Trophoblast cell (in vitro differentiated cells and primary cell): Measurements from ENCODE around the gene GOLGA2.
A peak's percentile ranks its signal among the peaks of the same experiment; 100 is the strongest.

ENCODE experiments used
- DNase-seq, 2 donors: peaks; one replicate each; pipeline ENCODE4 v3.0.0-alpha.2; 2016
- H2AFZ ChIP-seq: 2 replicates; pipeline ENCODE4 v1.6.1; 2013; ENCODE audit warnings: low read length, moderate library complexity, mild to moderate bottlenecking; ENCODE audit not compliant: insufficient read depth, poor library complexity
- H2AK5ac ChIP-seq: 2 replicates; pipeline ENCODE4 v1.6.1; 2013; ENCODE audit warnings: mild to moderate bottlenecking, low read length
- H2BK120ac ChIP-seq: 2 replicates; pipeline ENCODE4 v1.6.1; 2013; ENCODE audit warnings: low read length, mild to moderate bottlenecking, moderate library complexity; ENCODE audit not compliant: insufficient read depth, poor library complexity
- H2BK12ac ChIP-seq: 2 replicates; pipeline ENCODE4 v1.6.1; 2013; ENCODE audit warnings: mild to moderate bottlenecking, low read length, moderate library complexity
- H2BK5ac ChIP-seq: 2 replicates; pipeline ENCODE4 v1.6.1; 2013; ENCODE audit warnings: low read length, low read depth, moderate library complexity, mild to moderate bottlenecking; ENCODE audit not compliant: poor library complexity
- H3K14ac ChIP-seq: 2 replicates; pipeline ENCODE4 v1.6.1; 2013; ENCODE audit warnings: mild to moderate bottlenecking, low read length
- H3K18ac ChIP-seq: 2 replicates; pipeline ENCODE4 v1.6.1; 2013; ENCODE audit warnings: mild to moderate bottlenecking, low read length
- H3K23ac ChIP-seq: 2 replicates; pipeline ENCODE4 v1.6.1; 2013; ENCODE audit warnings: low read length
- H3K27ac ChIP-seq: 2 replicates; pipeline ENCODE4 v1.5.1; 2013; ENCODE audit warnings: low read depth, mild to moderate bottlenecking, inconsistent platforms, low read length, moderate library complexity
- H3K27me3 ChIP-seq: 2 replicates; pipeline ENCODE4 v1.6.1; 2013; ENCODE audit warnings: inconsistent platforms, mild to moderate bottlenecking, low read length, moderate library complexity; ENCODE audit not compliant: insufficient read depth
- H3K36me3 ChIP-seq, 2 experiments: 1 replicate in 1 of 2; 2 replicates in 1 of 2; pipeline ENCODE4 v1.6.1; 2013; ENCODE audit warnings: low read length in 2 of 2, mild to moderate bottlenecking in 2 of 2, moderate library complexity in 1 of 2; ENCODE audit not compliant: insufficient read depth in 2 of 2, control insufficient read depth in 1 of 2
- H3K4ac ChIP-seq: 2 replicates; pipeline ENCODE4 v1.6.1; 2013; ENCODE audit warnings: low read depth, mild to moderate bottlenecking, low read length, moderate library complexity
- H3K4me1 ChIP-seq, 2 experiments: 1 replicate in 1 of 2; 2 replicates in 1 of 2; pipeline ENCODE4 v1.6.1; 2013; ENCODE audit warnings: low read length in 2 of 2, mild to moderate bottlenecking in 2 of 2, moderate library complexity in 1 of 2; ENCODE audit not compliant: insufficient read depth in 2 of 2, control insufficient read depth in 1 of 2
- H3K4me2 ChIP-seq: 2 replicates; pipeline ENCODE4 v1.6.1; 2013; ENCODE audit warnings: inconsistent platforms, mild to moderate bottlenecking, low read length, moderate library complexity
- H3K4me3 ChIP-seq: 2 replicates; pipeline ENCODE4 v1.5.1; 2013; ENCODE audit warnings: mild to moderate bottlenecking, low read depth, low read length, inconsistent platforms
- H3K79me1 ChIP-seq: one replicate; pipeline ENCODE4 v1.6.1; 2013; ENCODE audit warnings: low read length
- H3K79me2 ChIP-seq: 2 replicates; pipeline ENCODE4 v1.6.1; 2013; ENCODE audit warnings: low read length, mild to moderate bottlenecking; ENCODE audit not compliant: control insufficient read depth, insufficient read depth, poor library complexity
- H3K9ac ChIP-seq: 2 replicates; pipeline ENCODE4 v1.6.1; 2013; ENCODE audit warnings: mild to moderate bottlenecking, low read length
- H3K9me3 ChIP-seq: 2 replicates; pipeline ENCODE4 v1.6.1; 2013; ENCODE audit warnings: low read depth, mild to moderate bottlenecking, control low read depth, inconsistent platforms, low read length; ENCODE audit not compliant: insufficient read depth
- H4K12ac ChIP-seq: 2 replicates; pipeline ENCODE4 v1.6.1; 2013; ENCODE audit warnings: low read depth, mild to moderate bottlenecking, low read length, moderate library complexity
- H4K8ac ChIP-seq: 2 replicates; pipeline ENCODE4 v1.6.1; 2013; ENCODE audit warnings: low read depth, mild to moderate bottlenecking, low read length, moderate library complexity
- H4K91ac ChIP-seq: one replicate; pipeline ENCODE4 v1.6.1; 2013; ENCODE audit warnings: low read depth, mild to moderate bottlenecking, low read length, moderate library complexity
- WGBS: extraction: QIAGEN DNeasy Blood & Tissue Kit; methylation state at CpG from one replicate; pipeline ENCODE4 v1.1.7; 2013; ENCODE audit warnings: missing lambda C conversion rate; ENCODE audit not compliant: insufficient read length, insufficient coverage; ENCODE audit errors: extremely low coverage; 5-methylcytosine and 5-hydroxymethylcytosine counted together

The GOLGA2 gene

DNA sequence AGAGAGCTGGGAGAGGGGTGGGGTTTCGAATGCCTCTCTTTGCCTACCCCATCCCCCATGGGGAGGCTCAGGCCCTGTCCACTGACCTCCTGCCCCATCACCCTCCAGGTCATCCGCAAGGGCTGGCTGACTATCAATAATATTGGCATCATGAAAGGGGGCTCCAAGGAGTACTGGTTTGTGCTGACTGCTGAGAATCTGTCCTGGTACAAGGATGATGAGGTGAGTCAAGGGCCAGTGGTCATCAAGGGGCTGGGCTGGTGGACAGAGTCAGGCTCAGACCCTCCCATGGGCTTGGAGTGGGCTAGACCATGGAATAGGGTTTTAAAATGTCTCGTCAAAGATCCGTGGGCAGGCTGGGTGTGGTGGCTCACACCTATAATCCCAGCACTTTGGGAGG, 33.7 kb downstream of the GOLGA2 start:
- WGBS, result no CpG with 5 or more reads among the region's 4 CpGs
- no peak overlapping the region for H2BK120ac ChIP-seq
- peaks cover 12 to 20% of the 10 kb centered on the region in 2 experiments for H3K4me1 ChIP-seq
- no peak overlapping the region for H2AFZ ChIP-seq
- H4K12ac ChIP-seq, result no peak overlapping the region
- H3K9me3 ChIP-seq, result no peaks in the 10 kb centered on the region
- no peak overlapping the region for H3K4me2 ChIP-seq
- H3K79me2 ChIP-seq, result peaks cover 3% of the 10 kb centered on the region
- no peaks in the 10 kb centered on the region for H3K36me3 ChIP-seq
- H3K4me3 ChIP-seq, result no peak overlapping the region
- no peak for DNase-seq
- no peak overlapping the region for H4K91ac ChIP-seq
- H4K8ac ChIP-seq, result no peak overlapping the region
- no peak overlapping the region for H3K4ac ChIP-seq
- H3K27ac ChIP-seq, result no peak overlapping the region
- H3K23ac ChIP-seq, result no peak overlapping the region
- no peak overlapping the region for H2BK5ac ChIP-seq
- peaks cover 6% of the 10 kb centered on the region for H3K79me1 ChIP-seq
- no peaks in the 10 kb centered on the region for H3K27me3 ChIP-seq
- H3K18ac ChIP-seq, result no peak overlapping the region
- H2AK5ac ChIP-seq, result no peak overlapping the region
- H2BK12ac ChIP-seq, result no peak overlapping the region
- no peak overlapping the region for H3K14ac ChIP-seq
- no peak overlapping the region for H3K9ac ChIP-seq

DNA sequence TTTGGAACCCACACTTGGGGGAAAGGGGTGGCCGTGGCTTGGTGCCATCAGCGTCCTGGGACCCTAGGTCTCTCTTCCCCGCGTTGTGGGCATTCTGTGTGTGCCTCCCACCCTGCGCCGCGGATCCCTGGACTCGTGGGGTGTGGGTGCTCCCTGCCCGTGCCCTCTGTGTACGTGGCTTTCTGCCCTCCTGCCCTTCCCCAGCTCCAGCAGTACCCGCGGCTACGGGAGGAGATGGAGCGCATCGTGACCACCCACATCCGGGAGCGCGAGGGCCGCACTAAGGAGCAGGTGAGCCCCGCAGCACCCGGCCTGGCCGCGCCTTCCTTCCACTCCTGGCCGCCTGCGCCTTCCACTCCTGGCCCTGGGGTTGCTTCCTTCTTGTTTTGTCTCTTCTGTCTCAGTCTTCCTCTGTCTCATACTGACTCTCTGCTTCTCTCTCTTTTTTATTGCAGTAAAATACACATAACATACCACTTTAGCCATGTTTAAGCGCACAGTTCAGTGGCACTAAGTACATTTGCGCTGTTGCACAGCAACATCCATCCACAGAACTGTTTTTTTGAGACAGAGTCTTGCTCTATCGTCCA, 41.9 kb downstream of the GOLGA2 start:
- no peak overlapping the region for H3K4ac ChIP-seq
- no peak overlapping the region for H3K9ac ChIP-seq
- no peak for DNase-seq
- no peak overlapping the region for H2BK5ac ChIP-seq
- H3K23ac ChIP-seq, result no peak overlapping the region
- no peaks in the 10 kb centered on the region for H3K4me1 ChIP-seq
- H3K79me2 ChIP-seq, result no peaks in the 10 kb centered on the region
- no peak overlapping the region for H3K4me2 ChIP-seq
- H3K36me3 ChIP-seq, result no peaks in the 10 kb centered on the region
- no peak overlapping the region for H4K91ac ChIP-seq
- H3K9me3 ChIP-seq, result peaks cover 1% of the 10 kb centered on the region
- H3K27me3 ChIP-seq, result no peaks in the 10 kb centered on the region
- no peak overlapping the region for H2BK120ac ChIP-seq
- no peak overlapping the region for H3K18ac ChIP-seq
- H3K27ac ChIP-seq, result no peak overlapping the region
- peak overlapping the region; percentile 27 for H3K4me3 ChIP-seq
- no peak overlapping the region for H3K14ac ChIP-seq
- no peaks in the 10 kb centered on the region for H3K79me1 ChIP-seq
- H2AFZ ChIP-seq, result no peak overlapping the region
- H4K12ac ChIP-seq, result no peak overlapping the region
- no peak overlapping the region for H2BK12ac ChIP-seq
- H4K8ac ChIP-seq, result no peak overlapping the region
- no peak overlapping the region for H2AK5ac ChIP-seq
- WGBS, result no CpG with 5 or more reads among the region's 28 CpGs

DNA sequence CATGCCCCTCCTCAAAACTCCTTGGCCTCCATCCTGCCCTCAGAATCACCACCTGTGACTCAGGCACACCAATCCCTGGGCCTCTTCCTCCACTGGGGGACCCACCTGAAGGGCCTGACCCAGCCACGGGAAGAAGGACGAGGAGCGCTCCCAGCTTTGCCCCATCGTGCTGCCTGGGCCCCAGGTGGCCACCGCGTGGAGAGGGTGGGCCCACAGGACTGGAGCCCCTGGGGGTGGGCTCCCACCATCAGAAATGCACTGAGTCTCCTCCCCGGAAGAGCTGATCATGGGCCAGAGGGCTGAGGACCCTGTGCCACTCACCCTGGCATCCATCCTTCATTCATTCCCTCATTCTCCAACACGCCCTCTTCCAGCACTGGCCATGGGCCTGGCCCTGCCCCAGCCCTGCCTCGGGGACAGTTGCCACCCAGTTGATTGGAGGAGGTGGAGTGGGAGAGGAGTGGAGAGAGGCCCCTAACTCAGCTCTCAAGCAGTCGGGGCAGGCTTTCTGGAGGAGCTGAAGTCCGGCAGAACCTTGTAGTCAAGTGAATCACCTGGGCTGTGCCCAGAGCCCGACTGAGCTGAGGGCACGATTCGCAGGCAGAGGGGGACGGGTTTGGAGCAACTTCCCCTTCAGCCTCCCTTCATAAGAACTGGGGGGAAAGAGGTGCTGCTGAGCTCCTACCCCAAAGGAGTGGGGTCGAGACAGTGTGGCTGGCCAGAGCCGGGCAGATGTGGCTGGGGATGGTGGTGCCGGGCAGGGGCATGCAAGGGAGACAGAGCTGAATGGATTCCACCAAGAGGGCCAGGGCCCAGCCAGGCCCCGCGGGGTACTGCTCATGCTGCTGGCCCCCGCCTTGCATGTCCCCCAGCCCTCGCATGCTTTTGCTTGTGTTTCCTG, 43.0 kb downstream of the GOLGA2 start:
- Histone ChIP-seq H3K14ac (no peak overlapping the region), H3K23ac (no peak overlapping the region), H4K12ac (no peak overlapping the region), H3K79me2 (no peaks in the 10 kb centered on the region), H3K4me3 (no peak overlapping the region), H3K9me3 (peaks cover 1% of the 10 kb centered on the region), H2AFZ (no peak overlapping the region), H3K18ac (no peak overlapping the region), H4K8ac (no peak overlapping the region), H3K9ac (no peak overlapping the region), H2BK12ac (no peak overlapping the region), H3K4ac (no peak overlapping the region), H3K79me1 (no peaks in the 10 kb centered on the region), H3K4me1 (no peaks in the 10 kb centered on the region), H2AK5ac (no peak overlapping the region), H3K27me3 (no peaks in the 10 kb centered on the region), H3K36me3 (no peaks in the 10 kb centered on the region), H2BK120ac (no peak overlapping the region), H4K91ac (no peak overlapping the region), H3K4me2 (no peak overlapping the region), H2BK5ac (no peak overlapping the region), H3K27ac (no peak overlapping the region)
- DNase-seq, result no peak
- WGBS, result no CpG with 5 or more reads among the region's 22 CpGs

DNA sequence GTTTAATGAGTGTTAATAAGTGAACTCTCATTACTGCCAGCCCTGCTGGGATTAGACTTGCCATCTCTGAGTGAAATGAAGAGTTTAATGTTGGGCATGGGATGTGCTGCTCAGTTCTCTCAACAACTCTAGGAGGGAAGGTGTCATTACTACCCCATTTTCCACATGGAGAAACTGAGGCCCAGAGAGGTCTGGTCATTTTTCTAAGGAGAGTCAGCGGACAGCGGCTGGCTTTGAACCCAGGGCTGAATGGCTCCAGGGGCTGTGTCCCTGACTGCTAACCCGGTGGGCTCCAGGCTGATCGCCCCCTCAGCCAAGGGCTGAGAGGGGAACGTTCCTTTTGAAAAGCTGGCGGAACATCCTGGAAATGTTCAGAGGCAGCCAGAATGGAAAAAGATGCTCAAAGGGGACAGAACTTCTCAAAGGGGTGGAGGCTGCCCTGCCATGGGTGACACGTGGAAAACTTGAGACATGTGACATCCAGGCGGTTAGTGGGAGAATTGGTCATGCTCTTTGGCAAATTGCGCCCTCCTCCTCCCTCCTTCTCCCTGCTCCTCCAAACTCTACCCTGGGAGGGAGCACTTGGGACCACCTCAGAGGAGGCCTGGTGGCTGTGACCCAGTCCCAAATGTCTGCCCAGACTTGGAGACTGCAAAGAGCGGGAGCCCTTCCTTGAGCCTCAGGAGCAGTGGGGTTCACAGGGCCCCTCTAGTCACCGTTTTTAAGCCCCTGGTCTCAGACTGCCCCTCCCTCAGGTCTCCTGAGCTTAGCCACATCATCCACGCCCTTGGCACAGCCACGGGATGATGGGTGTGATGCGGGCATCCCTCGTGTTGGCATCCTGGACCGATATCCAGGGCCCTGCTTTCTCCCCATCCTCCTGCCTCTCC, 43.9 kb downstream of the GOLGA2 start:
- no peak overlapping the region for H2AK5ac ChIP-seq
- no peak overlapping the region for H3K18ac ChIP-seq
- H3K9ac ChIP-seq, result no peak overlapping the region
- H2BK12ac ChIP-seq, result no peak overlapping the region
- no peak for DNase-seq
- H3K27me3 ChIP-seq, result no peaks in the 10 kb centered on the region
- H3K27ac ChIP-seq, result no peak overlapping the region
- no peak overlapping the region for H3K14ac ChIP-seq
- no peak overlapping the region for H2AFZ ChIP-seq
- no peaks in the 10 kb centered on the region for H3K4me1 ChIP-seq
- H2BK5ac ChIP-seq, result no peak overlapping the region
- no peak overlapping the region for H2BK120ac ChIP-seq
- H3K36me3 ChIP-seq, result no peaks in the 10 kb centered on the region
- no peak overlapping the region for H3K4me3 ChIP-seq
- no peaks in the 10 kb centered on the region for H3K79me1 ChIP-seq
- H3K9me3 ChIP-seq, result peaks cover 1% of the 10 kb centered on the region
- H3K79me2 ChIP-seq, result no peaks in the 10 kb centered on the region
- H4K12ac ChIP-seq, result no peak overlapping the region
- no peak overlapping the region for H3K4me2 ChIP-seq
- no CpG with 5 or more reads among the region's 16 CpGs for WGBS
- H3K23ac ChIP-seq, result no peak overlapping the region
- H4K8ac ChIP-seq, result no peak overlapping the region
- H3K4ac ChIP-seq, result no peak overlapping the region
- no peak overlapping the region for H4K91ac ChIP-seq
